GM18517 (cell line): ENCODE results near the gene CBX1.
"Not testable (repeated sequence)": the region's sequence is repeated elsewhere in the genome, so short reads cannot be mapped to it uniquely, and the experiment has no call there.

Source experiments
- ATAC-seq: cut with Tn5 transposase; IDR thresholded peaks from one replicate; pipeline ENCODE4 v1.9.1; 2021; ENCODE audit warnings: mild to moderate bottlenecking, moderate library complexity; ENCODE audit not compliant: unreplicated experiment

Gene CBX1

DNA sequence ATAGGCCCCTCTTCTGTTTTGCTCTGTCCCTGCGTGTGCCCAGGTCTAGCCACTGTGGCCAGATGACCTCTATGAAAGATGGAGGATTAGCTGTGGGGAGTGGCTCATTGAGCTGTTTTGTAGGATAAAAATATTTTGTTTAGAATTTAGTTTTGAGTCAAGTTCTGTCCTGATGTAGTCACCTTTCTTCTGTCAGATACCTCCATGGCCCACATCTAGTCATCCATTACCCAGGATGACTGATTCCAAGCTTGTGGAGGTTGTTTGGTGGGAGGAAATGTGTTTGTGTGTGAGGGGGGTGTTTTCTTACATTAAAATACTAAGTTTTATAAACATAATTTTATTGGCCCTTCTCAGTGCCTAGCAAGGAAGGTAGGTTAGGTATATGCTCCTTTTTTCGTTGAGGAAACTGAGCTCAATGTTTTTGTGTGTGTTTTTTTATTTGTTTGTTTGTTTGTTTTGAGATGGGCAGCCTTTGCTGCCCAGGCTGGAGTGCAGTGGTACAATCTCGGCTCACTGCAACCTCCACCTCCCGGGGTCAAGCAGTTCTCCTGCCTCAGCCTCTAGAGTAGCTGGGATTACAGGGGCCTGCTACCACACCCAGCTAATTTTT is 22.6 kb upstream of the CBX1 start:
- no peak for ATAC-seq

DNA sequence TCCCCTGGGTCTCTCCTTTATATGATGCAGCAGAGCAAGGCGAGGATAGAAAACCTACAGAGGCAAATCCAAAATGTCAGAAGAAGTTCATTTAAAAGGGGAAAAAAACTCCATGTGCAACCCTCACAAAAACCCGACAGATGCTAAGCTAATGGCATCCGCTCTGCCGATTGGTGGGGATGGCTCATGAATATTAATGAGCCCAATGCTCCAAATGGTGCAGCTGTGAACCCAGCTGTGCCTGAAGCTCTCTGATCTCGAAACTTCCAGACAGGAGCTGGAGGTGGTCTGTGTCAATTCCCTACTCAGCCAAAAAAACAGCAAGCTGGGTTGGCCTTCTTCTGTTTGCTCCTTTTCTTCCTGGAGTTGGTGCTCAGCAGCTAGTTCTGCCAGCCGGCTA is 21.8 kb upstream of the CBX1 start:
- no peak for ATAC-seq

- no peak for ATAC-seq
Observed at GRCh38 chr17:48122665-48123045, 21.4 kb upstream of the CBX1 start.

- ATAC-seq, result no peak
Observed at GRCh38 chr17:48121923-48122664, 20.8 kb upstream of the CBX1 start.

- peak; percentile 34 for ATAC-seq
Observed at GRCh38 chr17:48113201-48113676, 12.0 kb upstream of the CBX1 start.

DNA sequence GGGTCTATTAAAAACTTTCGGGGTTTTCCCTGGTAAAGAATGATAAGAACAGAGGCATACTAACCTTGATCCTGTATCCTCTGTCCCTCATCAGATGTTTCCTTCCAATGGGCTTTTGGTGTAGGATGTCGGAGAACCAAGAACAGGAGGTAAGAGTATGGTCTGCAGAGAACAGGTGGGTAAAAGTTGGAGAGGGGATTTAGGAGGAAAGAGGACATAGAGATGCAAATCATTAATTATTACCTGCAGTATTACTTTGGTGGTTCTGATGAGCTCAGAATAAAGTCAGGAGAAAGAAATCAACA is 10.6 kb upstream of the CBX1 start:
- no peak for ATAC-seq

DNA sequence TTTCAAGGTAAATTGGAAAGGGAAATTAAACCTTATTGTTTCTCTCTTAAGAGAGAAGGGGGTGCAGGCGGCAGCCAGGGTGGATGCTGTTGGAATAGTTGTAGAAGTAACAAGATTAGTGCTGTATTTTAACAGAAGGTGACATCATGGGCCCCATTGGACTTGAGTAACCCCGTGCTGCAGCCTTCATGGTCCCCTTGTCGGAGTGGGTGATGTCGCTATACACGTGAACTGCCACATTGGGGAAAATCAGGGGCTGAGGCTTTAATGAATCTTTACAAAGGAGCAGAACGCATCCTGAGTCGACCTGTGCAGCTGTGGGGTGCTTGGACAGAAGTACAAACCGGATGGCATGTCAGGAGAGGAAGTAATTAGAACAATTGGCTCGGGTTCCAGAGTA is 9.5 kb upstream of the CBX1 start:
- ATAC-seq, result no peak

DNA sequence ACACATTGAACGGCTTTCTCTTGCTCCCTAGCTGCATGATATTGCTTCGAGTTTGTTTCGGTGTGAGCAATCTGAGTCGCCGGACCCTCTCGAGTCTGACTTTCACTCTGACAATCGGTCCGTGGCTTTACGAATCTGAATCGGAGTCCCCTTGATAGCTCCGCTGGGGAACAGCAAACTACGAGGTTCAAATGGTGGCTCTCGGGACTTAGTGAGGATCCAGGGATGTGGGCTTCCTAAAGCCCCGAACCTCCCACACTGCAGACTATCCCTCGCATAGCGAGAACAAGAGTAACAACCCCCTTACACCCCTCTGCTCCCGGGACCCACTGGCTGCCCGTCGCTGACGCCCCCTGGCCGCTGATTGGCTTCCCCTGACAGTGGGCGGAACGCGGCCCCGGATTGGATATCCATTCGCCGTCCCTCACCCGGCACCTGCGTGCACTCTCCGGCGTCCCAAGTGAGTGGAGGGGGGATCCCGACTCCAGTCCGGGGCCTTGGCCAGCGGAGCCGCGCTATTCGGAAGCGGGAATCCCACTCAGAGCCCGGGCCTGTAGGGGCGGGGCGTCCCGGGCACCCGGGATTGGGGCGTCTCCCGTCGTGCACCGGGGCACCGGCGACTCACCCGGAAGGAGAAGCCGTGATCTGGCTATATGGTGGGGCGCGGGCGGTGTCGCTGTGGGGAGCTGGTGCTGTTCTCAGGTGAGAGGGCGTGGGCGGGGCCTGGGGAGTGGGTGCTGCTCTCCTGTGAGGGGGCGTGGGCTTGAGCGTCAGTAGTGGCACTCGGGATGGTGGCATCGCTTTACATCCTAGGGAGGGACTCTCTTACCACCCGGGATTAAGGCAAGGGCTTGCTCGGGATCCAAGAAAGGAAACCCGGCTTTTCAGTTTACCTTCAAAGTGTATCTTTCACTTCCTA is 6.1 kb upstream of the CBX1 start, which contains the start of gene SNX11:
Gene SNX11 (plus strand): TSS at position 630 of the 919 bp plus-strand sequence. CDS start 4,278 bp downstream, outside the sequence.
- peak; percentile 67 for ATAC-seq

DNA sequence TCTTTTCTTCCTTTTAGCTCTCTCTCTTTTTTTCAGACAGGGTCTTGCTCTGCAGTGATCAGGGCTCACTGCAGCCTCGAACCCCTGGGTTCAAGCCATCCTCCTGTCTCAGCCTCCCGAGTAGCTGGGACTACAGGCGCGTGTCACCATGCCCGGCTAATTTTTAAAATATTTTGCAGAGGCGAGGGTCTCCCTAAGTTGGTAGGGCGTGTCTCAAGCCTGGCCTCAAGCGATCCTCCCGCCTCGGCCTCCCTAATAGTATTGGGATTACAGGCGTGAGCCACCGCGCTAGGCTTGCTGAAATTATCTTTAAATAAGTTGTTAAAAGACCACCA is 5.5 kb upstream of the CBX1 start:
- ATAC-seq, result no peak

GRCh38 chr17:48104440-48104839 is 3.2 kb upstream of the CBX1 start:
- ATAC-seq, result no peak

DNA sequence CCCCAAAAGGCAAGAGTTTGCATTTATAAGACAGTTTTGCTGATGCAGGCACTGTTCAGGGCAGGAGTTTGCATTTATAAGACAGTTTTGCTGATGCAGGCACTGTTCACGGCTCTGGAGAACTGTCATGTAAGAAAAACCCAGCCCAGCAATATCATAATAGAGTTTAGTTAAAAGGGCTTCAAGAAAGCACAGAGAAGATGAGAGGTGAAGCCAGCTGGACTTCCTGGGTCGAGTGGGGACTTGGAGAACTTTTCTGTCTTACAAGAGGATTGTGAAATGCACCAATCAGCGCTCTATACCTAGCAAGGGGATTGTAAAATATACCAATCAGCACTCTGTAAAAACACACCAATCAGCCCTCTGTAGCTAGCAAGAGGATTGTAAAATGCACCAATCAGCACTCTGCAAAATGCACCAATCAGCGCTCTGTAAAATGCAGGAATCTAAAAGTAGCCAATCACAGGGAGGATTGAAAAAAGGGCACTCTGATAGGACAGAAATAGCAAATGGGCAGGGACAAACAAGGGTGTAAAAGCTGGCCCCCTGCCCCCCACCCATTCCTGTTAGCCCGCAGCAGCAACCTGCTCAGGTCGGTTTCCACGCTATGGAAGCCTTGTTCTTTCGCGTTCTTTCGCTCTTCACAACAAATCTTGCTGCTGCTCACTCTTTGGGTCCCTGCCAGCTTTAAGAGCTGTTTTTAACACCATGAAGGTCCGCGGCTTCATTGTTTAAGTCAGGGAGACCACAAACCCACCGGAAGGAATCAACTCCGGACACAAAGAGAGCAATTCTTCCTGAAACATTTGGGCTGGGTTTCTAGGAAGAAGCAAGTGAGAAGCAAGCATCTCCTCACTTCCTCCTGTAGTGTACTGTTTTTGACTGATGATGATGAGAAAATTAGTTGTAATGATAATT is 1.8 kb upstream of the CBX1 start:
- no peak for ATAC-seq

DNA sequence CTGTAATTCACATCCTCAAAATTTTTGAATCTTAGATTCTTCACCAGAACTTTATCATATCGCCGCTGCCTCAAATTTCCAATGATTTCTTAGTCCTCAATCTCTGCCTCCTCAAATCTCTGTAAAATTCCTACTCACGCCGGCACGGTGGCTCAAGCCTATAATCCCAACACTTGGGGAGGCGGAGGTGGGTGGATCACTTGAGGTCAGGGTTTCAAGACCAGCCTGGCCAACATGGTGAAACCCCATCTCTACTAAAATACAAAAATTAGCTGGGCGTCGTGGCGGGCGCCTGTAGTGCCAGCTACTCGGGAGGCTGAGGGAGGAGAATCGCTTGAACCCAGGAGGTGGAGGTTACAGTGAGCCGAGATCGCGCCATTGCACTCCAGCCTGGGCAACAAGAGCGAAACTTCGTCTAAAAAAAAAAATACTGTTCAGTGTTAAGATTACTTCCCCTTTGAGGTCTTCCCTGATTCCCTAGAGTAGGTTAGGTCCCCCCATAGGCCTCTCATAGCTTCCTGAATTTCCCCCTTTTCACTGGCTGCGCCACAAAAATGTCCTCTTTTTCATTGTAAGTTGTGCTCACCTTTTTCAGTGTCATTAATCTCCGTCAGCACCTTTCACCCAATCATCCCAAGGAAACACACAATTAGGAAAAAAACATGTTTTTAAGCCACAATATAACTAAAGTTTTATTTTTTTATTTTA is 919 bp upstream of the CBX1 start:
- ATAC-seq, result no peak

- ATAC-seq, result no peak
Observed at GRCh38 chr17:48100591-48101011, 677 bp downstream of the CBX1 start.

GRCh38 chr17:48100160-48100559 is 1.1 kb downstream of the CBX1 start:
- ATAC-seq, result no peak

GRCh38 chr17:48095611-48096010 is 5.7 kb downstream of the CBX1 start:
- ATAC-seq, result no peak

GRCh38 chr17:48093341-48094045 is 7.8 kb downstream of the CBX1 start:
- no peak for ATAC-seq

GRCh38 chr17:48084932-48085331 is 16.3 kb downstream of the CBX1 start:
- no peak for ATAC-seq

GRCh38 chr17:48081858-48082257 is 19.4 kb downstream of the CBX1 start:
- no peak for ATAC-seq

DNA sequence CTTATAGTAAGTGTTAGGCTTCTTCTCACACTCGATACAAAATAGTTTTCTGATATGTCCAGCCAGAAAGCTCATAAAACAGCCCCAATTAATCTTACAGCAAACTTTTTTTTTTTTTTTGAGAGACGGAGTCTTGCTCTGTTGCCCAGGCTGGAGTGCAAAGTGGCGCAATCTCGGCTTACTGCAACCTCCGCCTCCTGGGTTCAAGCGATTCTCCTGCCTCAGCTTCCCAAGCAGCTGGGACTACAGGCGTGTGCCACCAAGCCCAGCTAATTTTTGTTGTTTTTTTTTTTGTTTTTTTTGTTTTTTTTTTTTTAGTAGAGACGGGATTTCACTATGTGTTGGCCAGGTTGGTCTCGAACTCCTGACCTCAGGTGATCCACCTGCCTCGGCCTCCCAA is 24.1 kb downstream of the CBX1 start:
- not testable (repeated sequence) for ATAC-seq
